Keratinocyte (primary cell): Measurements from ENCODE around the gene KRT77.

Experiments
- CTCF ChIP-seq, 3 experiments: IDR thresholded peaks in 1 of 3; conservative IDR thresholded peaks in 1 of 3; optimal IDR thresholded peaks in 1 of 3; 2 replicates in 2 of 3; 3 replicates in 1 of 3; pipeline versions ENCODE3 to v1.5.1; 2011; ENCODE audit warnings: low read length in 3 of 3, mild to moderate bottlenecking in 3 of 3, moderate library complexity in 2 of 3, control low read depth in 1 of 3, inconsistent platforms in 1 of 3; ENCODE audit not compliant: insufficient read depth in 2 of 3; ENCODE audit errors: extremely low read depth in 1 of 3
- EZH2 ChIP-seq: IDR thresholded peaks from one replicate; pipeline ENCODE4 v1.6.1; 2012; ENCODE audit warnings: inconsistent platforms, mild to moderate bottlenecking, low read length, moderate library complexity

GRCh38 chr12:52658196-52658595 is 45.1 kb downstream of the KRT77 start:
- TF ChIP-seq CTCF (optimal IDR thresholded peaks at IDR 0.05 in 1 of 3, IDR thresholded peaks at IDR 0.05 in 1 of 3, conservative IDR thresholded peaks at IDR 0.05 in 1 of 3; ENCODE audit: extremely low read depth in 1 of 3, insufficient read depth in 2 of 3, low read length in 3 of 3) (no peak), EZH2 (no peak)
